CD14-positive monocyte (primary cell): Measurements from ENCODE around the gene PPP1R9B. TPM values are rescaled to one million over a fixed set of nuclear protein-coding genes. Genes with fewer than 3 reads are reported as not detected.
A peak's percentile ranks its signal among the peaks of the same experiment; 100 is the strongest.

ENCODE experiments used
- DNase-seq, 3 donors: peaks; one replicate each; pipeline ENCODE4 v3.0.0-alpha.2; 2011 to 2022
- H2AFZ ChIP-seq: 2 replicates; pipeline ENCODE4 v1.6.0; 2012; ENCODE audit warnings: mild to moderate bottlenecking, low read depth, low read length, inconsistent platforms; ENCODE audit not compliant: insufficient read depth, poor library complexity, severe bottlenecking
- H3K27ac ChIP-seq, 2 donors: 1 replicate in 1 of 2; 2 replicates in 1 of 2; pipeline ENCODE4 v1.5.1; 2012 to 2013; ENCODE audit warnings: low read length in 2 of 2, control low read depth in 1 of 2, inconsistent platforms in 1 of 2, low read depth in 1 of 2, mild to moderate bottlenecking in 1 of 2
- H3K27me3 ChIP-seq, 2 donors: one replicate each; pipeline versions ENCODE4 v1.6.0 to v1.6.1; 2011 to 2013; ENCODE audit warnings: low read length in 2 of 2; ENCODE audit not compliant: control insufficient read depth in 2 of 2, insufficient read depth in 2 of 2
- H3K36me3 ChIP-seq, 2 donors: replicated peaks in 1 of 2; 1 replicate in 1 of 2; 2 replicates in 1 of 2; pipeline versions ENCODE4 v1.5.1 to v1.6.1; 2012 to 2013; ENCODE audit warnings: low read length in 2 of 2, control low read depth in 1 of 2, inconsistent platforms in 1 of 2, mild to moderate bottlenecking in 1 of 2; ENCODE audit not compliant: insufficient read depth in 2 of 2, control insufficient read depth in 1 of 2
- H3K4me1 ChIP-seq, 2 donors: 1 replicate in 1 of 2; 2 replicates in 1 of 2; pipeline versions ENCODE4 v1.5.1 to v1.6.1; 2012 to 2013; ENCODE audit warnings: low read length in 2 of 2, control low read depth in 1 of 2, inconsistent platforms in 1 of 2, mild to moderate bottlenecking in 1 of 2, moderate library complexity in 1 of 2; ENCODE audit not compliant: insufficient read depth in 2 of 2, control insufficient read depth in 1 of 2
- H3K4me2 ChIP-seq: replicated peaks from 2 replicates; pipeline ENCODE3; 2012; ENCODE audit warnings: low read length, moderate library complexity, mild to moderate bottlenecking; ENCODE audit not compliant: poor library complexity, severe bottlenecking; ENCODE audit errors: extremely low read depth
- H3K4me3 ChIP-seq, 3 experiments: fragments of 200-600 bp in 1 of 3; sonication (generic) in 1 of 3; replicated peaks in 1 of 3; 1 replicate in 2 of 3; 2 replicates in 1 of 3; pipeline ENCODE4 v1.5.1; 2011 to 2013; ENCODE audit warnings: low read length in 3 of 3, mild to moderate bottlenecking in 3 of 3, control low read depth in 2 of 3, low read depth in 2 of 3, inconsistent platforms in 1 of 3, moderate library complexity in 1 of 3
- H3K79me2 ChIP-seq: 2 replicates; pipeline ENCODE4 v1.6.0; 2012; ENCODE audit warnings: mild to moderate bottlenecking, control low read depth, inconsistent platforms, low read length, moderate library complexity; ENCODE audit not compliant: insufficient read depth
- H3K9ac ChIP-seq: 2 replicates; pipeline ENCODE4 v1.6.0; 2017; ENCODE audit warnings: low read length, mild to moderate bottlenecking; ENCODE audit not compliant: insufficient read depth, poor library complexity, severe bottlenecking
- H3K9me3 ChIP-seq, 2 donors: replicated peaks in 1 of 2; 1 replicate in 1 of 2; 2 replicates in 1 of 2; pipeline versions ENCODE4 v1.5.1 to v1.6.1; 2012 to 2013; ENCODE audit warnings: low read length in 2 of 2, control low read depth in 1 of 2; ENCODE audit not compliant: control insufficient read depth in 1 of 2, insufficient read depth in 1 of 2
- H4K20me1 ChIP-seq: 2 replicates; pipeline ENCODE4 v1.6.0; 2012; ENCODE audit warnings: mild to moderate bottlenecking, low read length, control low read depth, moderate library complexity; ENCODE audit not compliant: insufficient read depth
- H3K27ac Mint-ChIP-seq, 7 donors: one replicate each; pipeline ENCODE4 v1.8.0; 2020; ENCODE audit warnings: mild to moderate bottlenecking in 7 of 7, mixed read lengths in 7 of 7, moderate library complexity in 6 of 7, inconsistent platforms in 2 of 7
- H3K27me3 Mint-ChIP-seq, 3 donors: one replicate each; pipeline ENCODE4 v1.8.0; 2021 to 2022; ENCODE audit warnings: low read depth in 3 of 3, mild to moderate bottlenecking in 3 of 3, mixed read lengths in 3 of 3, moderate library complexity in 3 of 3, inconsistent platforms in 1 of 3
- H3K36me3 Mint-ChIP-seq, 2 donors: one replicate each; pipeline ENCODE4 v1.8.0; 2020; ENCODE audit warnings: mixed read lengths in 2 of 2, inconsistent platforms in 1 of 2, mild to moderate bottlenecking in 1 of 2
- H3K4me1 Mint-ChIP-seq: one replicate; pipeline ENCODE4 v1.8.0; 2020; ENCODE audit warnings: mild to moderate bottlenecking, mixed read lengths
- H3K4me3 Mint-ChIP-seq, 2 donors: one replicate each; pipeline ENCODE4 v1.8.0; 2020; ENCODE audit warnings: mild to moderate bottlenecking in 2 of 2, mixed read lengths in 2 of 2, moderate library complexity in 1 of 2
- H3K9me3 Mint-ChIP-seq, 7 donors: one replicate each; pipeline ENCODE4 v1.8.0; 2020 to 2022; ENCODE audit warnings: mixed read lengths in 7 of 7, mild to moderate bottlenecking in 6 of 7, moderate library complexity in 6 of 7, inconsistent platforms in 2 of 7
- WGBS: methylation state at CpG from one replicate; pipeline ENCODE4 v1.1.5; 2013; ENCODE audit warnings: missing lambda C conversion rate; ENCODE audit not compliant: insufficient coverage; 5-methylcytosine and 5-hydroxymethylcytosine counted together
- intact Hi-C, 2 donors: fragments of 100-400 bp; cut with micrococcal nuclease; formaldehyde crosslinking; loops; one replicate each; pipeline versions ENCODE4 v1.15.0 to v1.15.1; 2023
- polyA plus RNA-seq, 3 donors: library from polyadenylated mRNA; depleted of rRNA in 1 of 3; unstranded in 2 of 3; stranded (reverse) in 1 of 3; fragments of 300-500 nt in 2 of 3; fragments of >200 nt in 1 of 3; fragmentation: Illumina TruSeq in 2 of 3; gene quantifications; 1 replicate in 2 of 3; 2 replicates in 1 of 3; pipeline ENCODE4 v1.2.3, GENCODE V29; 2012 to 2021
- TF ChIP-seq, protein P1 (sequence below): fragments of 200-600 bp; IDR thresholded peaks from one replicate; pipeline ENCODE4 v1.8.0; 2022; ENCODE audit warnings: antibody characterized with exemption, mild to moderate bottlenecking

Gene PPP1R9B
- polyA plus RNA-seq, 3 donors: 0.61 to 86.9 (median 1.3) TPM

DNA sequence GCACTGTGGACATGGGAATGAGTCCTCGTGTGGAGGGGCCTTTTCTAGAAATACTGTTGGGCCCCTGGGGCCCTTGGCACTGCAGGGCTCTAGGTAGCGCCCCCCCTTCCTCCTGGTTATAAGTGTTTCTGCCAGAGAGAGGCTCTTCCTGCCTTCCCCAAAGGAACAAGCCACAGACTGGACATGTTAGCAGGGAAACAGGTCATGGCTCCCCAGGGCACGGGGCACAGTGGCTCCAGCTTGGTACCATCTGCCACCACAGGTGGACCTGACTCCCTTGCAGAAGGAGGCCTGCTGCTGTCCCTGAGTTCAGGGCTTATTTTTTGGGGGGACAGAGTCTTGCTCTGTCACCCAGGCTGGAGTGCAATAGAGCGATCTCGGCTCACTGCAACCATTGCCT is 46.5 kb downstream of the PPP1R9B start:
- Mint-ChIP-seq H3K9me3 (no peaks in the 10 kb centered on the region), H3K4me1 (no peaks in the 10 kb centered on the region), H3K4me3 (no peak overlapping the region), H3K27me3 (peaks cover 0 to 1% (median 1%) of the 10 kb centered on the region in 3 donors), H3K27ac (no peak overlapping the region), H3K36me3 (peaks cover 45 to 72% of the 10 kb centered on the region in 2 donors)
- H3K4me2 ChIP-seq: no peak overlapping the region
- intact Hi-C loops: no loop called here
- H3K4me1 ChIP-seq: no peaks in the 10 kb centered on the region
- no peaks in the 10 kb centered on the region for H3K27me3 ChIP-seq
- no peak overlapping the region for H3K9ac ChIP-seq
- peaks cover 31 to 33% of the 10 kb centered on the region in 2 donors for H3K36me3 ChIP-seq
- no peaks in the 10 kb centered on the region for H3K79me2 ChIP-seq
- no peak overlapping the region for H3K27ac ChIP-seq
- no peak overlapping the region for H3K4me3 ChIP-seq
- 58% methylated on average over 2 of the region's 5 CpGs for WGBS
- TF ChIP-seq, protein P1, sequence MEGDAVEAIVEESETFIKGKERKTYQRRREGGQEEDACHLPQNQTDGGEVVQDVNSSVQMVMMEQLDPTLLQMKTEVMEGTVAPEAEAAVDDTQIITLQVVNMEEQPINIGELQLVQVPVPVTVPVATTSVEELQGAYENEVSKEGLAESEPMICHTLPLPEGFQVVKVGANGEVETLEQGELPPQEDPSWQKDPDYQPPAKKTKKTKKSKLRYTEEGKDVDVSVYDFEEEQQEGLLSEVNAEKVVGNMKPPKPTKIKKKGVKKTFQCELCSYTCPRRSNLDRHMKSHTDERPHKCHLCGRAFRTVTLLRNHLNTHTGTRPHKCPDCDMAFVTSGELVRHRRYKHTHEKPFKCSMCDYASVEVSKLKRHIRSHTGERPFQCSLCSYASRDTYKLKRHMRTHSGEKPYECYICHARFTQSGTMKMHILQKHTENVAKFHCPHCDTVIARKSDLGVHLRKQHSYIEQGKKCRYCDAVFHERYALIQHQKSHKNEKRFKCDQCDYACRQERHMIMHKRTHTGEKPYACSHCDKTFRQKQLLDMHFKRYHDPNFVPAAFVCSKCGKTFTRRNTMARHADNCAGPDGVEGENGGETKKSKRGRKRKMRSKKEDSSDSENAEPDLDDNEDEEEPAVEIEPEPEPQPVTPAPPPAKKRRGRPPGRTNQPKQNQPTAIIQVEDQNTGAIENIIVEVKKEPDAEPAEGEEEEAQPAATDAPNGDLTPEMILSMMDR: no peak
- H2AFZ ChIP-seq: no peak overlapping the region
- no peak for DNase-seq
- no peaks in the 10 kb centered on the region for H3K9me3 ChIP-seq
- H4K20me1 ChIP-seq: no peaks in the 10 kb centered on the region

DNA sequence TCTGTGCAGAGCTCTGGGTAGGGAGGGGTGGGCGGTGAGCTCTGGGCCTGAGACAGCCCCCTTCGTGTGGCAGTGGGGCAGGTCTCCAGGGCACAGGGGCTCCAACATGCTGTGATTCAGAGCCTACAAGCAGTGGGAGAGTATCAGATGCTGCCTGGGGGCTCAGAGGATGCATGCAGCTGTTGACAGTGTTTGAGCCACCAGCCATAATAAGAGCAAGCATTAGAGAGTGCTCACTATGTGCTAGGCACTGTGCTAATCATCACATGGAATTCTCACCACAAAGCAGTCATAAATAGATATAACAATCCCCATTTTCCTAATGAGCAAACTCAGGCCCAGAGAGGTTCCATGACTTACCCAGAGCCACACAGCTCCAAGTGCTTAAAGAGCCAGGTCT is 47.2 kb downstream of the PPP1R9B start:
- Histone ChIP-seq H3K4me3 (no peak overlapping the region), H2AFZ (no peak overlapping the region), H4K20me1 (no peaks in the 10 kb centered on the region), H3K36me3 (peaks cover 33 to 37% of the 10 kb centered on the region in 2 donors), H3K9me3 (no peaks in the 10 kb centered on the region), H3K27ac (no peak overlapping the region), H3K79me2 (no peaks in the 10 kb centered on the region), H3K4me2 (no peak overlapping the region), H3K4me1 (no peaks in the 10 kb centered on the region), H3K27me3 (no peaks in the 10 kb centered on the region), H3K9ac (no peak overlapping the region)
- no peaks in the 10 kb centered on the region for H3K4me1 Mint-ChIP-seq
- 89% methylated on average over 2 of the region's 2 CpGs for WGBS
- H3K27ac Mint-ChIP-seq: peak overlapping the region in 2 of 7 donors; percentile 57 to 70
- H3K27me3 Mint-ChIP-seq: peaks cover 0 to 1% (median 1%) of the 10 kb centered on the region in 3 donors
- TF ChIP-seq, protein P1: no peak
- no peak overlapping the region for H3K4me3 Mint-ChIP-seq
- H3K36me3 Mint-ChIP-seq: peaks cover 48 to 72% of the 10 kb centered on the region in 2 donors
- H3K9me3 Mint-ChIP-seq: no peaks in the 10 kb centered on the region
- DNase-seq: no peak
- intact Hi-C loops: no loop called here
